Left ventricle myocardium superior (tissue), 1 donor: Measurements from ENCODE around the gene PTPRF. TPM values are rescaled to one million over a fixed set of nuclear protein-coding genes. Genes with fewer than 3 reads are reported as not detected.

Experiments used
- ATAC-seq: fragments of 200-7000 bp; cut with Tn5 transposase; one replicate; pipeline ENCODE4 v1.9.1; 2020; ENCODE audit warnings: mild to moderate bottlenecking, moderate library complexity
- DNase-seq: peaks from one replicate; pipeline ENCODE4 v3.0.0-alpha.2; 2020
- intact Hi-C: fragments of 100-400 bp; cut with micrococcal nuclease; formaldehyde crosslinking; loops from one replicate; pipeline ENCODE4 v1.11.0; 2022
- total RNA-seq: library from RNA; stranded (reverse); fragmentation: NEBNext Ultra II Directional; extraction: Animal tissue kit (Norgen Biotek cat#: 25700); gene quantifications from one replicate; pipeline ENCODE4 v1.2.1, GENCODE V29; 2021
- donor health status: DM: no; HTN: yes; CAD: no; lungs with severe emphysema.

Gene PTPRF
- total RNA-seq, 1 donor from 2014 or later: 7.0 TPM

GRCh38 chr1:43566382-43567044, 35.8 kb downstream of the PTPRF start:
- intact Hi-C loops: no loop called here
- ATAC-seq: no peak

GRCh38 chr1:43569175-43569574, 38.5 kb downstream of the PTPRF start:
- intact Hi-C loops: no loop called here
- no peak for DNase-seq
- ATAC-seq: no peak

More at GRCh38 chr1:43566382-43567044, 35.8 kb downstream of the PTPRF start:
- DNase-seq: no peak

- DNase-seq: no peak
- intact Hi-C loops: no loop called here
- ATAC-seq: no peak
These were observed 39.6 kb downstream of the PTPRF start for GRCh38 chr1:43570277-43570676.

GRCh38 chr1:43570715-43571114, 40.0 kb downstream of the PTPRF start:
- intact Hi-C loops: no loop called here
- ATAC-seq: no peak

DNA sequence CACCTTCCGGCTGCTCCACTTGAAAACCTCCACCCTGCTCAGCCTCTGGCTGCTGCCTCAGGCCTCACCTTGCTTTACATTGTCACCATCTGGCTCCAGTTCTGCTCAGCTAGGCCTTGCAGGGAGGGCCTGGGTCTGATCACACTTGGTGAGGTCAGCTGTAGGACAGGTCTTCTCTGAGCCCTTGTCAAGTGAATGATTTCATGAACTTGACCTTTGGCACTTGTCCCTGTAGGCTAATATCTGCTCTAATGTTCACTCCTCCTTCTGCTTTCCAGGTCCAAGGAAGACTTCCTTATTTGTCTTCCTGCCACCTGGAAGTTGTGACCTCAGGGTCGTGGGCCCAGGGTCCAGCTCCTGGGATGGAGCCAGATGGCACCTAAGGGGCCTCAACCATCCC, 41.4 kb downstream of the PTPRF start:
- intact Hi-C loops: no loop called here
- ATAC-seq: no peak
- DNase-seq: no peak

More at GRCh38 chr1:43570715-43571114, 40.0 kb downstream of the PTPRF start:
- no peak for DNase-seq

DNA sequence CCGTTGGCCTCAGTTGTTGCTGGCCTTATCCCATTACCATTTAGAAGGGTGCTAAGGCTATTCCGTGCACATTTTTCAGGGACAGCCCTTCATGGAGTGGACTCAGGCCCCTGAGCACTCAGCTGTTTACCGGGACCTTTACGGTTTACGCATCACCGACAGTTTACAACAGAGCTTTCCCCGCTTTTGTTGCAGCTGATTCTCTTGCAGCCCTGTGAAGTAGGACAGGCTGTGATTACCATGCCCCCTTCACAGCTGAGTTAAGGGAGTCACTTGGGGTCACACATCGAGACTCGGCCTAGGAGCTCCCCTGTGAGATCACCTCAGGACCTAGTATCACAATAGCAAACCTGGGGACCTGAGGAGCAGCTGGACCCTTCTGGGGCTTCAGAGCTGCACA, 41.9 kb downstream of the PTPRF start:
- DNase-seq: no peak
- intact Hi-C loops: no loop called here
- ATAC-seq: no peak

GRCh38 chr1:43573066-43573800, 42.5 kb downstream of the PTPRF start:
- ATAC-seq (peak; percentile 82), DNase-seq (peak; percentile 62)
- intact Hi-C loops: no loop called here

DNA sequence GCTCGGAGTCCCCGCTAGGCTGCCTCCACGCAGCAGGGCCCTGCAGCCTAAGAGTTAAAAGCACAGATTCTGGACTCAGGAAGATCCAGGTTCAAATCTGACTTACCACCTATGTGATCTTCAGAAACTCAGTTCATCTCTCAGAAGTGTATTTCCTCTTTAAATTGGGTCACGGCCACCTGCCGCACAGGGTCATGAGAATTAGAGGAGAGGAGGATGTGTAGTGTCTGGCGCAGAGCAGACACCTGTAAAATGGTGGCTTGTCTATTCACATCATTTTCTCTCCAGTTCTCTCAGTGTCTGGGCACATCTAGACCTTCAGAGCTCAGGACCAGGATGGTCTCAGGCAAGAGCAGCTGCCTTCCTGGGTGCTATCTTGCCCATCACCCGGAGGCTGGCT, 45.8 kb downstream of the PTPRF start:
- DNase-seq (no peak), ATAC-seq (no peak)
- intact Hi-C loops: no loop called here

DNA sequence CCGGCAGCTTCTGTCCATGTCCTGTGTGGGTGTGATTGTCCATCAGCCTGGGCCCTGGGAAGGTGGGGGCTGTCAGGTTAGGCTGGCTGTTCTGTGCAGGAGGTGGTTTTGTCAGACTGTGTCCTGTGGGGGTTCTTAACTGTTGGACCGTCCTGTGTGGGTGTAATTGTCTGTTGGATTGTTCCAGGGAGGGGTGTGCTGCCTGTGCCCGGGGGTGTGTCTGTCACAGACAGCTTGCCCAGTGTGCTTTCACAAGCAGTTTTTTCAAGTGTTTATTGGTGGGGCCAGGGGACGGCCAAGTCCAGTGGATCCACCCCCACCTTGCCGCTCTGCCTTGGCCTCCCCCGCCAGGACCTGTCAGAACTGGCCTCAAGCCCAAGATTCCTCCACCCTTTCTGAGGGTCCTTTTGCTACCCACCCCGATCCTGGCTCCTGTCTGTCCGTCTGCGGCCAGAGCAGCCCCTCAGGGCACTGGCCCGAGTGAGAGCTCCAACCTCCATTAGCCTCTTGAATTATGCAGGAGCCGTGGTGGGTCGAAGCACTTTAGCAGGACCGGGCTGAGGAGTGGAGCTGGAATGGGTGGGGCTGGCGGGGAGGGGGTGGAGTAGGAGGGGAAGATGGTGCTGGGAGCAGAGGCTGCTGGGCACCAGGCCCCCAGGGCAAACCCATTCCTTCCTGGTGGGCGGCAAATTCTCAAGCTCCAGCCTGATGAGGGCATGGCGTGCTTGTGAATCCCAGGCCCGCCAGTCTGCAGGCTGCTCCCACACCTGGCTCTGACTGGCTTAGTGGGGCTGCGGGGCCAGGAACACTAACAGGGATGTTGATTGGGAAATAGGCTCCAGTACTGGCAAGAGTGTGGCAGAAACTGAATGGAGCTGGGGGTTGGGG, 47.2 kb downstream of the PTPRF start:
- DNase-seq (no peak), ATAC-seq (no peak)
- intact Hi-C loops: no loop called here

- intact Hi-C loops: no loop called here
- DNase-seq (no peak), ATAC-seq (no peak)
These were observed 49.4 kb downstream of the PTPRF start for GRCh38 chr1:43580039-43580438.

DNA sequence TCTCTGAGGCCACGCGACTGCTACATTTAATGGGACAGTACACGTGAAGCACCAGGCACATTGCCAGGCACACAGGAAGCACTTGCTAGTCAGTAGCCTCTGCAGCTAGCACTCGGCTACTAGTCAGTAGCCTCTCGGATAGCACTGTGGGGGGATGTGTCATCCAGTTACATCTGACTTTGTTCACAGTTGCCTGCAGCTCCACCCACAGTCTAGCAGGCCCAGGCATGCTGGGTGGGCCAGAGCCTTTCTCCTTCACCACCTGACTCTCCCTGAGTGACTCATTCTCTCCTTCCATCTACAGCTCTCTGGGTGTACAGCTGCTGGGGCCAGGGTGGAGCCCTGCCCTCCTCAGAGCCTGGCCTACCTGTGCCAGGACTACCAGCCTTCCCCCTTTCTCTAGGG, 51.5 kb downstream of the PTPRF start:
- ATAC-seq (peak; percentile 50), DNase-seq (no peak)

DNA sequence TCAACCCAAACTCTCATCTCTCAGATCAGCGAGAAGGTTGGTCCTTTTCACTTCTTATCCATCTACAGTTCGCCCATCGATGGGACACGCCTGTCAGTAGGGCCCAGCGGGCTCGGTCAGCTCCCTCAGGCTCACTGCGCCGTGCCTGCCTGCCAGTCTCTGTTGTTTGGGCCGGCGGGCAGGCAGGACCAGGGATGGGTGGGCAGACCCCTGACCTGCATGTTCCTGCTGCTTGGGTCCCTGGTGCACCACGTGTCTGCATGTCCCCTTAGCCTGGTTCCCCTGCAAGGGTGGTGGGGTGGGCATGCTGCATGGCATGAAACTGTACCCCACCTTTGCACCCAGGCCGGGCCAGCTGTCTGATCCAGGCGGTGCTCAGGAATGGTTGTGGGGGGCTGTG, 52.4 kb downstream of the PTPRF start:
- no peak for ATAC-seq
- intact Hi-C loops: no loop called here
- no peak for DNase-seq

More for the DNA sequence above, 51.5 kb downstream of the PTPRF start:
- intact Hi-C loops: no loop called here

- intact Hi-C loops: no loop called here
- ATAC-seq: no peak
- DNase-seq: no peak
These were observed 53.5 kb downstream of the PTPRF start for GRCh38 chr1:43584204-43584603.

DNA sequence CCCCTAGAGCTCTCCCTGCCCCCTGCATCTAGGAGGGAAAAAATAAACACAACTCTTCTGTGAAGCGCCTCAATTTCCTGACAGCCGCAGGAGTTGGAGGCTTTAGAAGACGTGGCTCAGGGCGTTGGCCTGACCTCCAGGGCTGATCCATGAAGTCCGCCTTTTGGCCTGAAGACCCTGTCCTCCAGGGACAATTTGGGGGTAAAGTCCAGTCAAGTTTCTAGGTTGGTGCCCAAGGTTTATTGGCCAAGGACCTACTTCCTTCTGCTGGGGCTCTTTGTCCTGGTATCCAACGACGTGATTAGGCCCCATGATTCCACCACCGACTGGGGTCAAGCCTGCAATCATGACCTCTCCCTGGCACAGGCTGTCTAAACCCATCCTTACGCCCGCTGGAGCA, 54.9 kb downstream of the PTPRF start:
- intact Hi-C loops: no loop called here
- ATAC-seq: no peak
- no peak for DNase-seq

GRCh38 chr1:43586136-43586731, 55.6 kb downstream of the PTPRF start:
- no peak for DNase-seq
- no peak for ATAC-seq
- intact Hi-C loops: no loop called here

GRCh38 chr1:43587001-43587400, 56.3 kb downstream of the PTPRF start:
- intact Hi-C loops: no loop called here
- DNase-seq (no peak), ATAC-seq (no peak)

DNA sequence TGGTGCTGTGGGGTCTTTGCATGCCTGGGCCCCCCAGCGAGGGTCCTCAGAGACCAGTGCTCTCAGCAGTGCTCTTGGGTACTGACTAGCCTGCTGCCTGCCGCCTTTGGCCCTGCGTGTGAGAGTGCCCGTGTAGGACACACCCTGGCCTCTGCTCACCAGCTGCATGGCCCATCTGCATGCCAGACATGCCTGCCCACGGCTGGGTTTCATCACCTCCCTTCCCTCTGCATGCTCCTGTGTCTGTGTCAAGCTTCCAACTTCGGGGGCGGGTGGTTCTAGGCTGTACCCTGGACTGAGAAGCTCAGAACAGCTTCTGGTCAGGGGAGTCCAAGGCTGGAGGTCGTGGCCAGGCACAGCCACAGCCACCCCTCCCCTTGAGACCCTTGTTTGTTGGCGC, 56.9 kb downstream of the PTPRF start:
- peak; percentile 70 for ATAC-seq
- intact Hi-C loops: no loop called here
- peak; percentile 42 for DNase-seq

GRCh38 chr1:43588592-43588991, 57.9 kb downstream of the PTPRF start:
- DNase-seq: no peak
- intact Hi-C loops: no loop called here
- no peak for ATAC-seq

DNA sequence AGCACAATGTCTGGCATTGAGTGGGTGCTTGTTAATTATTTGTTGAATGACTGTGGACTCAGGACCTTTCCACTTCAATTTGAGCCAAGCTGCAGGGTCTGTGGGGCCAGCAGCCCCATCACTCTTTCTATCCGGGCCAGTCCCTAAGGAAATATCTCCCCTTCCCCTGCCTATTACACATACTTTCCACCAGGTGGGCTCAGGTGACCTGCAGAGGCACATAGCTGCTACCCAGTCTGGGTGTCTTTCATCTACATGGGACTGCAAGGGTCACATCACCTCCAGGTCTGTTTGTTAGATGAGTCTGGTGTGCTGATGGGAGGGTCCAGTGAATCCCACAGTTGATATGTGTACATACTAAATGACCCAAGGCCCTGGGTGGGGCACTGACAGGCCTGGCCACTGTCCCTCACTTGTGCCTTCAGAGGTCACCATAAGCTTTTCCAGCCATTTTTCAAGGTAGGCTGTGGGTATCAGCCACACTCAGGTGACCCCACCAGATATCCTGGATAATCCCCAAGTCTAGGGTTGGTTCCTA, 59.8 kb downstream of the PTPRF start:
- intact Hi-C loops: no loop called here
- DNase-seq (no peak), ATAC-seq (no peak)
